H1 (cell line): ENCODE measurements around the gene FGR. TPM values are rescaled to one million over a fixed set of nuclear protein-coding genes. Genes with fewer than 3 reads are reported as not detected.

Experiments used
- CTCF ChIA-PET: fragments of 300-600 bp; sonication (Branson Sonifier 250); formaldehyde crosslinking; loops from one replicate; lab custom pipeline; 2021; ENCODE audit not compliant: partially characterized antibody; lab: Charles Lee
- POLR2A ChIA-PET: fragments of 300-600 bp; sonication (Branson Sonifier 250); formaldehyde crosslinking; loops from one replicate; lab custom pipeline; 2021; ENCODE audit warnings: inconsistent platforms; ENCODE audit not compliant: partially characterized antibody; lab: Charles Lee
- DNase-seq, 2 experiments: peaks; one replicate each; pipeline versions ENCODE4 v3.0.0 to v3.0.0-alpha.2; 2010 to 2022; ENCODE audit warnings: low spot score in 2 of 2, low read depth in 1 of 2, mixed read lengths in 1 of 2
- FAIRE-seq: peaks from 2 replicates; lab custom pipeline; 2011; peaks lifted over from hg19 to GRCh38; lab: Jason Lieb, UNC
- H2AFZ ChIP-seq: 2 replicates; pipeline ENCODE4 v1.8.1; 2012; ENCODE audit warnings: low read length, inconsistent platforms
- H2AK5ac ChIP-seq: 2 replicates; pipeline ENCODE4 v1.6.1; 2013; ENCODE audit warnings: low read depth, low read length
- H2BK120ac ChIP-seq: replicated peaks from 2 replicates; pipeline ENCODE3; 2013; ENCODE audit warnings: low read depth, low read length, inconsistent platforms
- H2BK12ac ChIP-seq: 2 replicates; pipeline ENCODE4 v1.6.1; 2013; ENCODE audit warnings: low read depth, low read length
- H2BK15ac ChIP-seq: 2 replicates; pipeline ENCODE4 v1.6.1; 2013; ENCODE audit warnings: low read length
- H2BK20ac ChIP-seq: 2 replicates; pipeline ENCODE4 v1.6.1; 2013; ENCODE audit warnings: low read length
- H2BK5ac ChIP-seq: 2 replicates; pipeline ENCODE4 v1.6.1; 2013; ENCODE audit warnings: low read depth, low read length
- H3K14ac ChIP-seq: 2 replicates; pipeline ENCODE4 v1.6.1; 2013; ENCODE audit warnings: inconsistent platforms; ENCODE audit not compliant: insufficient read length
- H3K18ac ChIP-seq: 2 replicates; pipeline ENCODE4 v1.6.1; 2013; ENCODE audit warnings: low read length; ENCODE audit errors: extremely low read depth
- H3K23ac ChIP-seq: 2 replicates; pipeline ENCODE4 v1.6.1; 2013; ENCODE audit warnings: inconsistent platforms; ENCODE audit not compliant: insufficient read length
- H3K23me2 ChIP-seq: 2 replicates; pipeline ENCODE4 v1.6.1; 2013; ENCODE audit warnings: low read depth, low read length
- H3K27ac ChIP-seq: 2 replicates; pipeline ENCODE4 v1.6.1; 2011; ENCODE audit warnings: low read depth, low read length, inconsistent platforms
- H3K27me3 ChIP-seq, 4 experiments: replicated peaks in 1 of 4; 1 replicate in 1 of 4; 2 replicates in 3 of 4; pipeline versions ENCODE4 v1.6.1 to v1.8.1; 2011 to 2013; ENCODE audit warnings: low read length in 3 of 4, mild to moderate bottlenecking in 3 of 4, inconsistent platforms in 2 of 4, mixed read lengths in 2 of 4, moderate library complexity in 1 of 4; ENCODE audit not compliant: control insufficient read depth in 3 of 4, insufficient read depth in 3 of 4; ENCODE audit errors: extremely low read depth in 1 of 4
- H3K36me3 ChIP-seq, 4 experiments: 2 replicates each; pipeline versions ENCODE4 v1.6.1 to v1.8.1; 2011 to 2013; ENCODE audit warnings: mild to moderate bottlenecking in 4 of 4, low read length in 3 of 4, moderate library complexity in 2 of 4, control low read depth in 1 of 4, inconsistent platforms in 1 of 4; ENCODE audit not compliant: insufficient read depth in 4 of 4, control insufficient read depth in 2 of 4
- H3K4ac ChIP-seq: replicated peaks from 2 replicates; pipeline ENCODE3; 2013; ENCODE audit warnings: low read length, low read depth, mixed read lengths, inconsistent platforms; ENCODE audit not compliant: insufficient read length
- H3K4me1 ChIP-seq, 4 experiments: replicated peaks in 1 of 4; 1 replicate in 1 of 4; 2 replicates in 3 of 4; pipeline versions ENCODE4 v1.6.1 to v1.8.1; 2011 to 2013; ENCODE audit warnings: low read length in 3 of 4, inconsistent platforms in 2 of 4, mixed read lengths in 1 of 4; ENCODE audit not compliant: insufficient read depth in 4 of 4, control insufficient read depth in 3 of 4
- H3K4me2 ChIP-seq, 2 experiments: 2 replicates each; pipeline versions ENCODE4 v1.6.1 to v1.8.1; 2011 to 2013; ENCODE audit warnings: low read depth in 2 of 2, low read length in 2 of 2, control low read depth in 1 of 2, inconsistent platforms in 1 of 2, mild to moderate bottlenecking in 1 of 2; ENCODE audit not compliant: insufficient read depth in 1 of 2
- H3K4me3 ChIP-seq, 4 experiments: fragments of 200-600, 300-600 bp in 1 of 4; sonication (generic), shearing (Covaris generic), sonication (Bioruptor Twin) in 1 of 4; 2 replicates each; pipeline versions ENCODE4 v1.5.1 to v1.8.1; 2011 to 2016; ENCODE audit warnings: low read length in 4 of 4, low read depth in 3 of 4, control low read depth in 2 of 4, inconsistent platforms in 2 of 4, mild to moderate bottlenecking in 2 of 4, mixed read lengths in 1 of 4, moderate library complexity in 1 of 4; ENCODE audit not compliant: insufficient read depth in 2 of 4; ENCODE audit errors: extremely low read depth in 1 of 4
- H3K56ac ChIP-seq: replicated peaks from 2 replicates; pipeline ENCODE3; 2013; ENCODE audit warnings: low read depth, mild to moderate bottlenecking, mixed read lengths, low read length, inconsistent platforms; ENCODE audit not compliant: insufficient read length
- H3K79me1 ChIP-seq: 2 replicates; pipeline ENCODE4 v1.6.1; 2013; ENCODE audit warnings: low read depth, low read length, control low read depth
- H3K79me2 ChIP-seq, 2 experiments: 2 replicates each; pipeline versions ENCODE4 v1.6.1 to v1.8.1; 2012 to 2013; ENCODE audit warnings: low read length in 2 of 2, mild to moderate bottlenecking in 2 of 2, inconsistent platforms in 1 of 2; ENCODE audit not compliant: insufficient read depth in 2 of 2, control insufficient read depth in 1 of 2
- H3K9ac ChIP-seq, 4 experiments: replicated peaks in 1 of 4; 1 replicate in 1 of 4; 2 replicates in 3 of 4; pipeline versions ENCODE4 v1.6.1 to v1.8.1; 2011 to 2013; ENCODE audit warnings: low read depth in 3 of 4, low read length in 3 of 4, control low read depth in 2 of 4, mild to moderate bottlenecking in 2 of 4, moderate library complexity in 2 of 4, inconsistent platforms in 1 of 4; ENCODE audit errors: extremely low read depth in 1 of 4
- H3K9me3 ChIP-seq, 2 experiments: 2 replicates each; pipeline versions ENCODE4 v1.6.1 to v1.8.1; 2012 to 2013; ENCODE audit warnings: mild to moderate bottlenecking in 2 of 2, moderate library complexity in 2 of 2, control low read depth in 1 of 2, inconsistent platforms in 1 of 2, low read depth in 1 of 2, low read length in 1 of 2, mixed read lengths in 1 of 2; ENCODE audit not compliant: insufficient read depth in 2 of 2
- H4K20me1 ChIP-seq, 2 experiments: replicated peaks in 1 of 2; 2 replicates each; pipeline versions ENCODE3 to v1.8.1; 2011 to 2013; ENCODE audit warnings: inconsistent platforms in 2 of 2, low read length in 2 of 2, mild to moderate bottlenecking in 1 of 2; ENCODE audit not compliant: insufficient read depth in 2 of 2, control insufficient read depth in 1 of 2
- H4K5ac ChIP-seq: 2 replicates; pipeline ENCODE4 v1.6.1; 2013; ENCODE audit warnings: low read length, low read depth, mixed read lengths, inconsistent platforms; ENCODE audit not compliant: insufficient read length
- H4K8ac ChIP-seq: 2 replicates; pipeline ENCODE4 v1.8.0; 2013; ENCODE audit warnings: mild to moderate bottlenecking, moderate library complexity, low read length, inconsistent platforms; ENCODE audit not compliant: insufficient read depth; ENCODE audit errors: extremely low read depth
- H4K91ac ChIP-seq: replicated peaks from 2 replicates; pipeline ENCODE3; 2013; ENCODE audit warnings: low read length, mixed read lengths, inconsistent platforms; ENCODE audit not compliant: insufficient read length
- ASH2L ChIP-seq: fragments of 200-600, 300-600 bp; sonication (generic); IDR thresholded peaks from one replicate; pipeline ENCODE4 v1.7.1; 2017; ENCODE audit warnings: low read length
- CBX5 ChIP-seq: fragments of 300-800, 300-1000 bp; sonication (generic); IDR thresholded peaks from 2 replicates; pipeline ENCODE4 v1.7.1; 2016; ENCODE audit warnings: antibody characterized with exemption, low read length, low read depth
- E2F6 ChIP-seq: IDR thresholded peaks from 2 replicates; pipeline ENCODE4 v1.6.1; 2012; ENCODE audit warnings: inconsistent platforms
- HDAC2 ChIP-seq, 2 experiments: fragments of 300-600 bp in 1 of 2; sonication (generic) in 1 of 2; IDR thresholded peaks; 2 replicates each; pipeline ENCODE4 v1.6.1; 2011 to 2012; ENCODE audit warnings: low read depth in 2 of 2, low read length in 2 of 2, mild to moderate bottlenecking in 2 of 2, moderate library complexity in 2 of 2, borderline replicate concordance in 1 of 2, inconsistent platforms in 1 of 2
- WGBS, 2 experiments: shearing (Covaris generic) in 1 of 2; methylation state at CpG; one replicate each; pipeline versions ENCODE4 v1.1.6 to v1.1.7; 2013 to 2015; ENCODE audit warnings: low lambda C conversion rate in 2 of 2, mixed read lengths in 2 of 2, inconsistent platforms in 1 of 2, low coverage in 1 of 2, missing lambda C conversion rate in 1 of 2; ENCODE audit not compliant: insufficient replicate concordance in 2 of 2, insufficient coverage in 1 of 2, insufficient read length in 1 of 2; ENCODE audit errors: extremely low coverage in 1 of 2, missing lambda C conversion rate in 1 of 2; 5-methylcytosine and 5-hydroxymethylcytosine counted together
- polyA plus RNA-seq, 7 experiments: library from polyadenylated mRNA; depleted of rRNA in 3 of 7; stranded (reverse) in 5 of 7; unstranded in 2 of 7; fragments of >200 nt in 5 of 7; fragments of 200-250 nt in 2 of 7; gene quantifications; 1 replicate in 5 of 7; 2 replicates in 1 of 7; 4 replicates in 1 of 7; pipeline versions ENCODE4 v1.2.1 to v1.2.3, GENCODE V29; 2011 to 2013; ENCODE audit warnings: missing spikeins in 2 of 7, mixed read lengths in 2 of 7
- total RNA-seq: library from RNA; stranded (reverse); fragmentation: NEBNext Ultra II Directional; extraction: Animal tissue kit (Norgen Biotek cat#: 25700); gene quantifications from 2 replicates; pipeline ENCODE4 v1.2.1, GENCODE V29; 2021

FGR gene
- total and polyA plus RNA-seq, 2 of the 8 experiments (the other 6 are each of a cell fraction or from before 2014, with no cell fraction given), result 0.22 to 0.95 TPM

DNA sequence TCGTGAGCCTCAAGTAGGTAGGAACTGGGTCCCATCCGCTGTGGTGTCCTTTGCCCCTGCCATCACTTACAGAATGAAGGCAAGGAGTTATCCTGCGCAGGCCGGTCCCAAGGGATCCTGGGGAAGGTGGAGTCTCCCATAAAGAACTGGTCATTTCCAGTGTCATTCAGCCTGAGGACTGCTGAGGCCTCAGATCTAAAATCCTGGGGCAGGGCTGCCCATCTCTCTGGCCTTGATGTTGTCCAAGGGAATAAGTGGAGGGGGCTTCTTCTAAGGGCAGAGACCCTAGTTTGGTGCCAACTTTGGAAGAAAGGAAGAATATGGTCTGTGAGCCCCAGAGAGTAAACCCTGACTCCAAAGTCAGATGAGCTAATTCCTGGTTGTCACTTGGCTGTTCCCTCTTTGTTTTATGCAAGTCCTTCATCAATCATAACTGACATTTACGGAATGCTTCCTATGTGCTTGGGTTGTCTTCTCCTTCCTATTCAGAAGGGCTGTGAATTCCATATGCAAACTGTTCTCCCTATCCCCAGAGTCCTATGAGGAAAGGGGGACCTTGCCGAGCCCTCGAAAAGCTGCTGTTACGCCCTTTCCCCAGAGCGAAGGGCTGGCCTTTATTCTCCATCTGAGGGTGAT is 30.1 kb upstream of the FGR start:
- FAIRE-seq (no peak), DNase-seq (no peak)
- POLR2A ChIA-PET, result interaction anchor here (0.6 to 1.3 kb wide), 5 partner anchors 50 to 248 kb away, joined by 3 to 5 read pairs (median 3); no protein-coding TSS in a partner anchor
- H4K20me1 ChIP-seq, result no peaks in the 10 kb centered on the region
- H3K4me1 ChIP-seq, result peaks cover 0 to 10% (median 7%) of the 10 kb centered on the region in 4 experiments; a peak in 5 of 7 replicates
- no peaks in the 10 kb centered on the region for H3K79me1 ChIP-seq
- H4K8ac ChIP-seq, result no peak overlapping the region
- H2AFZ ChIP-seq, result no peak overlapping the region
- no peak overlapping the region for H2BK5ac ChIP-seq
- no peak overlapping the region for H4K5ac ChIP-seq
- H3K9ac ChIP-seq, result no peak overlapping the region
- H3K79me2 ChIP-seq, result no peaks in the 10 kb centered on the region
- H4K91ac ChIP-seq, result no peak overlapping the region
- H2BK120ac ChIP-seq, result no peak overlapping the region
- H3K36me3 ChIP-seq, result no peaks in the 10 kb centered on the region
- H2BK20ac ChIP-seq, result no peak overlapping the region
- H3K23ac ChIP-seq, result no peak overlapping the region
- peaks cover 2% of the 10 kb centered on the region; the same call in 1 of the 2 replicates for H3K23me2 ChIP-seq
- no peak overlapping the region for H3K14ac ChIP-seq
- H2BK12ac ChIP-seq, result no peak overlapping the region; the same call in 1 of the 2 replicates
- no peaks in the 10 kb centered on the region for H3K9me3 ChIP-seq
- CTCF ChIA-PET, result interaction anchor here (0.7 to 13.1 kb wide), 12 partner anchors 9 to 875 kb away, joined by 3 to 472 read pairs (median 3); partner anchors contain the start of gene AHDC1
- no peak overlapping the region for H3K18ac ChIP-seq
- no peak overlapping the region for H3K4me2 ChIP-seq
- no peak overlapping the region for H3K4ac ChIP-seq
- WGBS, 2 experiments, result 90% methylated on average over 9 of the region's 9 CpGs; no CpG with 5 or more reads in 1 of the 2 experiments
- no peak overlapping the region for H2AK5ac ChIP-seq
- H3K27ac ChIP-seq, result no peak overlapping the region
- no peak overlapping the region for H2BK15ac ChIP-seq
- peaks cover 0 to 7% (median 4%) of the 10 kb centered on the region in 4 experiments; a peak in 2 of 7 replicates for H3K27me3 ChIP-seq
- H3K4me3 ChIP-seq, result no peak overlapping the region
- H3K56ac ChIP-seq, result no peak overlapping the region
- TF ChIP-seq ASH2L (no peak), CBX5 (no peak), E2F6 (no peak), HDAC2 (IDR thresholded peaks at IDR 0.05; ENCODE audit: borderline replicate concordance in 1 of 2, low read depth in 2 of 2, low read length in 2 of 2) (no peak)
